HG03342 (cell line): ENCODE data around the gene C7orf25.
"Not testable (repeated sequence)": the region's sequence is repeated elsewhere in the genome, so short reads cannot be mapped to it uniquely, and the experiment has no call there.

ENCODE experiments used
- ATAC-seq: cut with Tn5 transposase; IDR thresholded peaks from one replicate; pipeline ENCODE4 v1.9.1; 2021; ENCODE audit warnings: mild to moderate bottlenecking, moderate library complexity; ENCODE audit not compliant: unreplicated experiment

C7orf25 gene

GRCh38 chr7:42930889-42931288, 19.0 kb upstream of the C7orf25 start:
- ATAC-seq, result no peak

GRCh38 chr7:42929449-42929848, 17.6 kb upstream of the C7orf25 start:
- ATAC-seq, result no peak

- no peak for ATAC-seq
Measured at GRCh38 chr7:42928754-42929153, 16.9 kb upstream of the C7orf25 start.

GRCh38 chr7:42926204-42926603, 14.3 kb upstream of the C7orf25 start:
- no peak for ATAC-seq

GRCh38 chr7:42925630-42926029, 13.8 kb upstream of the C7orf25 start:
- no peak for ATAC-seq

GRCh38 chr7:42924223-42924838, 12.5 kb upstream of the C7orf25 start:
- ATAC-seq, result no peak

- ATAC-seq, result no peak
Measured at GRCh38 chr7:42922017-42922753, 10.3 kb upstream of the C7orf25 start.

GRCh38 chr7:42915356-42915755, 3.5 kb upstream of the C7orf25 start:
- ATAC-seq, result no peak

- ATAC-seq, result no peak
Measured at GRCh38 chr7:42914421-42915045, 2.7 kb upstream of the C7orf25 start.

GRCh38 chr7:42914009-42914408, 2.1 kb upstream of the C7orf25 start:
- ATAC-seq, result no peak

- no peak for ATAC-seq
Measured at GRCh38 chr7:42913591-42913990, 1.7 kb upstream of the C7orf25 start.

- ATAC-seq, result no peak
Measured at GRCh38 chr7:42910306-42910705, 1.6 kb downstream of the C7orf25 start.

GRCh38 chr7:42907316-42907715, 4.6 kb downstream of the C7orf25 start:
- ATAC-seq, result no peak

GRCh38 chr7:42906181-42906580, 5.7 kb downstream of the C7orf25 start:
- ATAC-seq, result no peak

GRCh38 chr7:42902331-42902730, 9.5 kb downstream of the C7orf25 start:
- ATAC-seq, result no peak

- no peak for ATAC-seq
Measured at GRCh38 chr7:42900842-42901241, 11.0 kb downstream of the C7orf25 start.

GRCh38 chr7:42893346-42894240, 18.3 kb downstream of the C7orf25 start:
- ATAC-seq, result no peak

- no peak for ATAC-seq
Measured at GRCh38 chr7:42886893-42887505, 24.9 kb downstream of the C7orf25 start.

GRCh38 chr7:42886129-42886528, 25.7 kb downstream of the C7orf25 start:
- ATAC-seq, result no peak

GRCh38 chr7:42885183-42885582, 26.7 kb downstream of the C7orf25 start:
- not testable (repeated sequence) for ATAC-seq

GRCh38 chr7:42883950-42884349, 27.9 kb downstream of the C7orf25 start:
- no peak for ATAC-seq
